DOHH2 (cell line): Measurements from ENCODE around the gene ARID5B.

Experiments
- CTCF ChIP-seq: fragments of 200-600 bp; sonication (generic); IDR thresholded peaks from one replicate; pipeline ENCODE4 v1.5.1; 2014; ENCODE audit warnings: antibody characterized with exemption, mild to moderate bottlenecking, low read depth, low read length; ENCODE audit not compliant: poor library complexity, severe bottlenecking
- EZH2phosphoT487 ChIP-seq: fragments of 200-600 bp; sonication (generic); IDR thresholded peaks from 2 replicates; pipeline ENCODE4 v1.6.1; 2017; ENCODE audit warnings: borderline replicate concordance, mild to moderate bottlenecking, antibody characterized with exemption, low read length, moderate library complexity, mixed read lengths

- TF ChIP-seq CTCF (no peak), EZH2phosphoT487 (no peak)
These were observed 230.2 kb downstream of the ARID5B start for GRCh38 chr10:62131724-62132123.
